ENCODE data around the gene ANKRD33B. TPM values are rescaled to one million over a fixed set of nuclear protein-coding genes. Genes with fewer than 3 reads are reported as not detected.

The ANKRD33B gene
- total RNA-seq, 3 donors from 2014 or later: 3.3 to 5.3 (median 3.8) TPM

DNA sequence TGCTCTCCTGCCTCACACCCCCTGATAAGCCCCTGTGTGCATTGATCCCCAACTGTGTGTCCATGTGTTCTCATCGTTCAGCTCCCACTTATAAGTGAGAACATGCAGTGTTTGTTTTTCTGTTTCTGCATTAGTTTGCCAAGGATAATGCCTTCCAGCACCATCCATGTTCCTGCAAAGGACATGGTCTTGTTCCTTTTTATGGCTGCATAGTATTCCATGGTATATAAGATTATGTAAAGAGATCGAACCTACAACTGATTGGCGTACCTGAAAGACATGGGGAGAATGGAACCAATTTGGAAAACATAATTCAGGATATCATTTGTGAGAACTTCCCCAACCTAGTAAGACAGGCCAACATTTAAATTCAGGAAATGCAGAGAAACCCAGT lies 32.4 kb downstream of the ANKRD33B start:
- Histone ChIP-seq H3K27me3 (no peaks in the 10 kb centered on the region), H3K27ac (peak overlapping the region; percentile 89 to 96), H3K4me3 (peak overlapping the region in 2 of 3 donors; percentile 32 to 58), H3K4me1 (peaks cover 4 to 5% of the 10 kb centered on the region in 2 donors), H3K9me3 (peaks cover 0 to 3% of the 10 kb centered on the region in 2 donors), H3K36me3 (no peaks in the 10 kb centered on the region)
- intact Hi-C loops (cut with DNase I; ENCODE audit: low total_unique reads): loop anchor here (2.0 kb wide), 1 partner anchor 42 kb away; no protein-coding TSS in a partner anchor
- no peak for DNase-seq (ENCODE audit: low spot score in 2 of 2)
- TF ChIP-seq POLR2A (IDR thresholded peaks at IDR 0.05) (no peak), POLR2AphosphoS5 (IDR thresholded peaks at IDR 0.05) (no peak)
- TF ChIP-seq, protein P1, sequence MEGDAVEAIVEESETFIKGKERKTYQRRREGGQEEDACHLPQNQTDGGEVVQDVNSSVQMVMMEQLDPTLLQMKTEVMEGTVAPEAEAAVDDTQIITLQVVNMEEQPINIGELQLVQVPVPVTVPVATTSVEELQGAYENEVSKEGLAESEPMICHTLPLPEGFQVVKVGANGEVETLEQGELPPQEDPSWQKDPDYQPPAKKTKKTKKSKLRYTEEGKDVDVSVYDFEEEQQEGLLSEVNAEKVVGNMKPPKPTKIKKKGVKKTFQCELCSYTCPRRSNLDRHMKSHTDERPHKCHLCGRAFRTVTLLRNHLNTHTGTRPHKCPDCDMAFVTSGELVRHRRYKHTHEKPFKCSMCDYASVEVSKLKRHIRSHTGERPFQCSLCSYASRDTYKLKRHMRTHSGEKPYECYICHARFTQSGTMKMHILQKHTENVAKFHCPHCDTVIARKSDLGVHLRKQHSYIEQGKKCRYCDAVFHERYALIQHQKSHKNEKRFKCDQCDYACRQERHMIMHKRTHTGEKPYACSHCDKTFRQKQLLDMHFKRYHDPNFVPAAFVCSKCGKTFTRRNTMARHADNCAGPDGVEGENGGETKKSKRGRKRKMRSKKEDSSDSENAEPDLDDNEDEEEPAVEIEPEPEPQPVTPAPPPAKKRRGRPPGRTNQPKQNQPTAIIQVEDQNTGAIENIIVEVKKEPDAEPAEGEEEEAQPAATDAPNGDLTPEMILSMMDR (IDR thresholded peaks at IDR 0.05): no peak

DNA sequence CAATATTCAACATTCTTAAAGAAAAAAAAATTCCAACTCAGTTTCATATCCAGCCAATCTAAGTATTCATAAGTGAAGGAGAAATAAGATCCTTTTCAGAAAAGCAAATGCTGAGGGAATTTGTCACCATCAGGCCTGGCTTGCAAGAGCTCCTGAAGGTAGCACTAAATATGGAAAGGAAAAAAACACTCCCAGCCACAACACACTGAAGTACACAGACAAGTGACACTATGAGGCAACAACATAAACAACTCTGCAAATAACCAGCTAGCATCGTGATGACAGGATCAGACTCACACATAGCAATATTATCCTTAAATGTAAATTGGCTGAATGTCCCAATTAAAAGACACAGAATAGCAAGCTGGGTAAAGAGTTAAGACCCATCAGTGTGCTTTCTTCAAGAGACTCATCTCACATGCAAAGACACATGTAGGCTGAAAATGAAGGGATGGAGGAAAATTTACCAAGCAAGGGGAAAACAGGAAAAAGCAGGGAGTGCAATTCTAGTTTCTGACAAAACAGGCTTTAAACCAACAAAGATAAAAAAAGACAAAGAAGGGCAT lies 33.1 kb downstream of the ANKRD33B start:
- Histone ChIP-seq H3K27ac (no peak overlapping the region), H3K36me3 (no peaks in the 10 kb centered on the region), H3K4me1 (peaks cover 4 to 12% of the 10 kb centered on the region in 2 donors), H3K4me3 (no peak overlapping the region), H3K27me3 (no peaks in the 10 kb centered on the region), H3K9me3 (peaks cover 0 to 3% of the 10 kb centered on the region in 2 donors)
- intact Hi-C loops (cut with DNase I; ENCODE audit: low total_unique reads): loop anchor here (2.0 kb wide), 1 partner anchor 42 kb away; no protein-coding TSS in a partner anchor
- TF ChIP-seq, protein P1 (IDR thresholded peaks at IDR 0.05): no peak
- TF ChIP-seq POLR2A (IDR thresholded peaks at IDR 0.05) (no peak), POLR2AphosphoS5 (IDR thresholded peaks at IDR 0.05) (no peak)
- no peak for DNase-seq (ENCODE audit: low spot score in 2 of 2)

DNA sequence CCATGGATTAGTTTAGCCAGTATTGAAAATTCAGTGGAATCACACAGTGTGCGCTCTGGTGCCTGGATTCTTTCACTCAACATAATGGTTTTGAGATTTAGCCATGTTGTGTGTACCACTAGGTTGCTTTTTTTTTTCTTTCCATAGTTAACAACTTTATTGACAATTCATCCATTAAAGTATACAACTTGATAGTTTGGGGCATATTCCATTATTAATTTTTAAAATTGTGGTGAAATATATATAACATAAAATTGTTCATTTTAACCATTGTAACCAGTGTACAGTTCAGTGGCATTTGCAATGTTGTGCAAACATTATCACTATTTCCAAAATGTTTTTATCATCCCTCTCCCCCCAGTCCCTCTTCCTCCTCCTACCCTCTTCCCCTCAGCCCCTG lies 35.2 kb downstream of the ANKRD33B start:
- no peaks in the 10 kb centered on the region for H3K36me3 ChIP-seq
- H3K4me3 ChIP-seq: no peak overlapping the region
- no peaks in the 10 kb centered on the region for H3K27me3 ChIP-seq
- peaks cover 4 to 13% of the 10 kb centered on the region in 2 donors for H3K4me1 ChIP-seq
- TF ChIP-seq POLR2A (IDR thresholded peaks at IDR 0.05) (no peak), POLR2AphosphoS5 (IDR thresholded peaks at IDR 0.05) (no peak)
- TF ChIP-seq, protein P1 (IDR thresholded peaks at IDR 0.05): no peak
- intact Hi-C loops (cut with DNase I; ENCODE audit: low total_unique reads): no loop called here
- no peak for DNase-seq (ENCODE audit: low spot score in 2 of 2)
- H3K27ac ChIP-seq: no peak overlapping the region
- peaks cover 0 to 3% of the 10 kb centered on the region in 2 donors for H3K9me3 ChIP-seq

DNA sequence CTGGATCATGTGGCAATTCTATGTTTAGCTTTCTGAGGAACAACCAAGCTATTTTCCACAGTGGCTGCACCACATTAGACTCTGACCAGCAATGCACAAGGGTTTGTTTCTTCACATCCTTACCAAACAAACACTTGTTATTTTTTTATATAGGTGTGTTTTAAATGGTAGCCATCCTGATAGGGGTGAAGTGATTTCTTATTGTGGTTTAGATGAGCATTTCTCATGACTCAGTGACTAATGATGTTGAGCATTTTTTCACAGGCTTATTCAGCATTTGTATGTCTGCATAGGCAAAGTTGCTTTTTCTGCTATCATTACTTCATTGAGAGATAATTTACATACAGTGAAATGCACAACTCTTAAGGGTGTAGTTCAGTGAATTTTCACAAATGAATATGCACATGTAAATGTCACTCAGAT lies 36.0 kb downstream of the ANKRD33B start:
- TF ChIP-seq POLR2A (IDR thresholded peaks at IDR 0.05) (no peak), POLR2AphosphoS5 (IDR thresholded peaks at IDR 0.05) (no peak)
- TF ChIP-seq, protein P1 (IDR thresholded peaks at IDR 0.05): no peak
- no peak overlapping the region for H3K4me3 ChIP-seq
- H3K9me3 ChIP-seq: peaks cover 0 to 3% of the 10 kb centered on the region in 2 donors
- DNase-seq (ENCODE audit: low spot score in 2 of 2): no peak
- H3K36me3 ChIP-seq: no peaks in the 10 kb centered on the region
- no peaks in the 10 kb centered on the region for H3K27me3 ChIP-seq
- H3K27ac ChIP-seq: no peak overlapping the region
- peaks cover 4 to 13% of the 10 kb centered on the region in 2 donors for H3K4me1 ChIP-seq
- intact Hi-C loops (cut with DNase I; ENCODE audit: low total_unique reads): no loop called here

DNA sequence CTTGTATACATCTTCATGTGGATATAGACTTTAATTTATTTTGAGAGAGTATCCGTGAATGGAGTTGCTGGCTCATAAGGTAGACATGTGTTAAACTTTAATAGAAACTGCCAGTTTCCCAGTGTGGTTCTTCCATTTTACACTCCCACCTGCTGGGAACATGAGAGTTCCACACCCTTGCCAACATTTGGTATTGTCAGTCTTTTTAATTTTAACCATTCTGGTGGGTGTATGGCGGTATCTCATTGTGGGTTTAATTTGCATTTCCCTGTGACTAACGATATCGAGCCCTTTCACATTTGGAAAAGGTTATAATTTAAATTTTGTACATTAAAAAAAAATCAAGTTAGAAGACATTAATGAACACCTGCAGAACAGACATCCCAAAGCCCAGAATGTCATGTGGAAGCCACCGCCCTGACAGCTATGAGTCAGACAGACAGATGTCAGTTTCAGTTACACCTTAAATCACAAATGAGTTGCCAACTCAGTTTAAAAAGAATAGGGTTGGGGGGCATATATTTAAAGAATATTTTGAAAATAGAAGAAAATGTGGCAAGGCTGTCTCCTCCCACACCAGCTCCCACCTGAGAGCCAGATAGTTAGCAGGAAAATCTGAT lies 36.9 kb downstream of the ANKRD33B start:
- TF ChIP-seq, protein P1 (IDR thresholded peaks at IDR 0.05): no peak
- TF ChIP-seq POLR2AphosphoS5 (IDR thresholded peaks at IDR 0.05) (no peak), POLR2A (IDR thresholded peaks at IDR 0.05) (no peak)
- H3K36me3 ChIP-seq: no peaks in the 10 kb centered on the region
- peak overlapping the region; percentile 74 to 85 for H3K27ac ChIP-seq
- intact Hi-C loops (cut with DNase I; ENCODE audit: low total_unique reads): no loop called here
- peak overlapping the region in 1 of 3 donors; percentile 53 for H3K4me3 ChIP-seq
- H3K27me3 ChIP-seq: no peaks in the 10 kb centered on the region
- peaks cover 4 to 10% of the 10 kb centered on the region in 2 donors for H3K4me1 ChIP-seq
- no peak for DNase-seq (ENCODE audit: low spot score in 2 of 2)
- H3K9me3 ChIP-seq: peaks cover 0 to 3% of the 10 kb centered on the region in 2 donors

All from breast epithelium (tissue), 4 donors.